Spleen (tissue), 7 donors: ENCODE measurements around the gene LSM7.

Experiments used
- POLR2A ChIP-seq, 3 donors: fragments of 450-650 bp; IDR thresholded peaks; one replicate each; pipeline ENCODE4 v1.5.1; 2017; ENCODE audit warnings: antibody characterized with exemption in 3 of 3, mild to moderate bottlenecking in 1 of 3
- TF ChIP-seq, protein P1 (sequence below), 11 experiments: fragments of 200-600 bp in 7 of 11; fragments of 450-650 bp in 4 of 11; sonication (generic) in 4 of 11; IDR thresholded peaks in 8 of 11; conservative IDR thresholded peaks in 3 of 11; 1 replicate in 7 of 11; 2 replicates in 4 of 11; pipeline versions ENCODE4 v1.4.0 to v1.8.0; 2016 to 2021; ENCODE audit warnings: antibody characterized with exemption in 11 of 11, inconsistent platforms in 4 of 11, mild to moderate bottlenecking in 1 of 11
- donor health status: DM: no; HTN: no; CAD: no; lungs with moderate emphysema.
- donor health status: DM: no; HTN: no; CAD: no.
- donor health status: DM: no; HTN: no; CAD: no.

DNA sequence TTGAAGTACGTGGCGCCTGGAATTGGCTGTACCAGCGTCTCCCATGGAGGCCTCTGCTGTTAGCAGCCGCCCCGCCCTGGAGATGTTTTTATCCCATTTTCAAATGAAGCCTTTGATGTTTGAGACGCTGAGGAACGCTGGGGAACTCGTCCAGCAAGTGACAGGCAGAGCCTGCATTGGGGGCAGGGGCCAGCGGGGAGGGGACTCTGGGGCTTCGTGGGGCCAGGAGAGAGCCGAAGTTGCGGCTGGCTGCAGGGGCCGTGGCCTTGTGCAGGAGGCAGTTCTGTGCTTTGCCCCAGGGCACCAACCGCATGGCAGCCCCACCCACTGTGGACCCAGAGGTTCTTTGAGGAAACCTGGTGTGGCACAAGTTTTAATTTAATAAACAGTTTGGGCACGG is 13.6 kb upstream of the LSM7 start:
- TF ChIP-seq, protein P1, sequence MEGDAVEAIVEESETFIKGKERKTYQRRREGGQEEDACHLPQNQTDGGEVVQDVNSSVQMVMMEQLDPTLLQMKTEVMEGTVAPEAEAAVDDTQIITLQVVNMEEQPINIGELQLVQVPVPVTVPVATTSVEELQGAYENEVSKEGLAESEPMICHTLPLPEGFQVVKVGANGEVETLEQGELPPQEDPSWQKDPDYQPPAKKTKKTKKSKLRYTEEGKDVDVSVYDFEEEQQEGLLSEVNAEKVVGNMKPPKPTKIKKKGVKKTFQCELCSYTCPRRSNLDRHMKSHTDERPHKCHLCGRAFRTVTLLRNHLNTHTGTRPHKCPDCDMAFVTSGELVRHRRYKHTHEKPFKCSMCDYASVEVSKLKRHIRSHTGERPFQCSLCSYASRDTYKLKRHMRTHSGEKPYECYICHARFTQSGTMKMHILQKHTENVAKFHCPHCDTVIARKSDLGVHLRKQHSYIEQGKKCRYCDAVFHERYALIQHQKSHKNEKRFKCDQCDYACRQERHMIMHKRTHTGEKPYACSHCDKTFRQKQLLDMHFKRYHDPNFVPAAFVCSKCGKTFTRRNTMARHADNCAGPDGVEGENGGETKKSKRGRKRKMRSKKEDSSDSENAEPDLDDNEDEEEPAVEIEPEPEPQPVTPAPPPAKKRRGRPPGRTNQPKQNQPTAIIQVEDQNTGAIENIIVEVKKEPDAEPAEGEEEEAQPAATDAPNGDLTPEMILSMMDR (IDR thresholded peaks at IDR 0.05 in 8 of 11, conservative IDR thresholded peaks at IDR 0.05 in 3 of 11), result no peak
- TF ChIP-seq POLR2A (IDR thresholded peaks at IDR 0.05), result no peak
